Endodermal cell (in vitro differentiated cells): Measurements from ENCODE around the gene RNF121. TPM values are rescaled to one million over a fixed set of nuclear protein-coding genes. Genes with fewer than 3 reads are reported as not detected.

Experiments used
- DNase-seq: peaks from one replicate; pipeline ENCODE4 v3.0.0-alpha.2; 2017
- H3K27ac ChIP-seq: 2 replicates; pipeline ENCODE4 v1.5.1; 2013; ENCODE audit warnings: mild to moderate bottlenecking, low read depth, low read length, moderate library complexity
- H3K27me3 ChIP-seq: 2 replicates; pipeline ENCODE4 v1.6.1; 2013; ENCODE audit warnings: mild to moderate bottlenecking, low read length, moderate library complexity; ENCODE audit not compliant: insufficient read depth, control insufficient read depth, poor library complexity, severe bottlenecking
- H3K36me3 ChIP-seq: 2 replicates; pipeline ENCODE4 v1.7.0; 2013; ENCODE audit warnings: mild to moderate bottlenecking, low read length, moderate library complexity; ENCODE audit not compliant: control insufficient read depth, insufficient read depth
- H3K4me1 ChIP-seq: one replicate; pipeline ENCODE4 v1.7.0; 2013; ENCODE audit warnings: low read length; ENCODE audit not compliant: control insufficient read depth, insufficient read depth
- H3K4me3 ChIP-seq: 2 replicates; pipeline ENCODE4 v1.5.1; 2013; ENCODE audit warnings: mild to moderate bottlenecking, low read length, moderate library complexity
- H3K9ac ChIP-seq: 2 replicates; pipeline ENCODE4 v1.6.1; 2013; ENCODE audit warnings: mild to moderate bottlenecking, low read length, moderate library complexity; ENCODE audit not compliant: poor library complexity, severe bottlenecking; ENCODE audit errors: extremely low read depth
- H3K9me3 ChIP-seq: 2 replicates; pipeline ENCODE4 v1.6.1; 2013; ENCODE audit warnings: mild to moderate bottlenecking, low read length, moderate library complexity; ENCODE audit not compliant: control insufficient read depth
- H3K27ac Mint-ChIP-seq: 2 replicates; pipeline ENCODE4 v1.8.0; 2020; ENCODE audit warnings: mixed read lengths
- H3K27me3 Mint-ChIP-seq: 2 replicates; pipeline ENCODE4 v1.8.0; 2021; ENCODE audit warnings: mild to moderate bottlenecking, mixed read lengths; ENCODE audit not compliant: insufficient read depth
- H3K36me3 Mint-ChIP-seq: 2 replicates; pipeline ENCODE4 v1.8.0; 2020; ENCODE audit warnings: low read depth, mixed read lengths
- H3K4me1 Mint-ChIP-seq: 2 replicates; pipeline ENCODE4 v1.8.0; 2020; ENCODE audit warnings: mixed read lengths
- H3K4me3 Mint-ChIP-seq: 2 replicates; pipeline ENCODE4 v1.8.0; 2020; ENCODE audit warnings: mild to moderate bottlenecking, moderate library complexity, mixed read lengths
- H3K9me3 Mint-ChIP-seq: 2 replicates; pipeline ENCODE4 v1.8.0; 2020; ENCODE audit warnings: mild to moderate bottlenecking, mixed read lengths
- WGBS, 2 experiments: methylation state at CpG; one replicate each; pipeline versions ENCODE4 v1.1.5 to v1.1.7; 2013; ENCODE audit warnings: missing lambda C conversion rate in 2 of 2, mixed read lengths in 1 of 2; ENCODE audit not compliant: insufficient coverage in 1 of 2, insufficient read length in 1 of 2; 5-methylcytosine and 5-hydroxymethylcytosine counted together
- total RNA-seq, 2 donors: library from RNA; stranded (reverse); fragmentation: NEBNext Ultra II Directional in 1 of 2; extraction: Animal tissue kit (Norgen Biotek cat#: 25700) in 1 of 2; gene quantifications; 2 replicates in 1 of 2; 3 replicates in 1 of 2; pipeline ENCODE4 v1.2.1, GENCODE V29; 2021
- TF ChIP-seq, protein P1 (sequence below): fragments of 200-600 bp; sonication (generic); conservative IDR thresholded peaks from 2 replicates; pipeline ENCODE4 v1.5.0; 2021; ENCODE audit warnings: antibody characterized with exemption, mild to moderate bottlenecking

RNF121 gene
- total RNA-seq, 2 donors from 2014 or later: 50.9 to 52.2 TPM

DNA sequence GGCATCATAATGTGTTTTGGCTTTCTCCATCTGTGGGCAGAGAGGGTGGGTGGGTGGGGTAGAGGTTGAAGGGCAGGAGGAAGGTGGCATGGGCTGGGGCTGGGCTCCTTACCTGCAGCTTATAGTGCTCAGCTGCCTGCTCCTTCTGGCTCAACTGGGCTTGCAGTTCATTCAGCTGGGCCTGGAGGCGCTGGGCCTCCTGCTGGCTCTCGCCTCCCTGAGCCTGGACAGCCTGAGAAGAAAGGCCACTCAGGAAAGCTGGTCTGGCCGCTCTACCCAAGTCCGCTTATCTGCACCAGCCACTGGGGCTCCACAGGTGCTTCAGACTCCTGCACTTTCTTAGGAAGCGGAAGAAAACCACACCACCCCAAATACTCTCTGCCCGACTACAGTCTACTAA, 80.3 kb downstream of the RNF121 start:
- Histone ChIP-seq H3K4me3 (no peak overlapping the region), H3K27me3 (no peaks in the 10 kb centered on the region), H3K9me3 (no peaks in the 10 kb centered on the region), H3K27ac (no peak overlapping the region), H3K4me1 (no peaks in the 10 kb centered on the region), H3K9ac (no peak overlapping the region), H3K36me3 (peaks cover 86% of the 10 kb centered on the region)
- Mint-ChIP-seq H3K27me3 (no peaks in the 10 kb centered on the region), H3K9me3 (no peaks in the 10 kb centered on the region), H3K27ac (peak overlapping the region; percentile 18), H3K4me1 (no peaks in the 10 kb centered on the region), H3K4me3 (no peak overlapping the region), H3K36me3 (peaks cover 84% of the 10 kb centered on the region)
- TF ChIP-seq, protein P1, sequence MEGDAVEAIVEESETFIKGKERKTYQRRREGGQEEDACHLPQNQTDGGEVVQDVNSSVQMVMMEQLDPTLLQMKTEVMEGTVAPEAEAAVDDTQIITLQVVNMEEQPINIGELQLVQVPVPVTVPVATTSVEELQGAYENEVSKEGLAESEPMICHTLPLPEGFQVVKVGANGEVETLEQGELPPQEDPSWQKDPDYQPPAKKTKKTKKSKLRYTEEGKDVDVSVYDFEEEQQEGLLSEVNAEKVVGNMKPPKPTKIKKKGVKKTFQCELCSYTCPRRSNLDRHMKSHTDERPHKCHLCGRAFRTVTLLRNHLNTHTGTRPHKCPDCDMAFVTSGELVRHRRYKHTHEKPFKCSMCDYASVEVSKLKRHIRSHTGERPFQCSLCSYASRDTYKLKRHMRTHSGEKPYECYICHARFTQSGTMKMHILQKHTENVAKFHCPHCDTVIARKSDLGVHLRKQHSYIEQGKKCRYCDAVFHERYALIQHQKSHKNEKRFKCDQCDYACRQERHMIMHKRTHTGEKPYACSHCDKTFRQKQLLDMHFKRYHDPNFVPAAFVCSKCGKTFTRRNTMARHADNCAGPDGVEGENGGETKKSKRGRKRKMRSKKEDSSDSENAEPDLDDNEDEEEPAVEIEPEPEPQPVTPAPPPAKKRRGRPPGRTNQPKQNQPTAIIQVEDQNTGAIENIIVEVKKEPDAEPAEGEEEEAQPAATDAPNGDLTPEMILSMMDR: no peak
- WGBS, 2 experiments: 91 to 94% methylated on average over 2 to 6 of the region's 6 CpGs
- DNase-seq: peak; percentile 50

DNA sequence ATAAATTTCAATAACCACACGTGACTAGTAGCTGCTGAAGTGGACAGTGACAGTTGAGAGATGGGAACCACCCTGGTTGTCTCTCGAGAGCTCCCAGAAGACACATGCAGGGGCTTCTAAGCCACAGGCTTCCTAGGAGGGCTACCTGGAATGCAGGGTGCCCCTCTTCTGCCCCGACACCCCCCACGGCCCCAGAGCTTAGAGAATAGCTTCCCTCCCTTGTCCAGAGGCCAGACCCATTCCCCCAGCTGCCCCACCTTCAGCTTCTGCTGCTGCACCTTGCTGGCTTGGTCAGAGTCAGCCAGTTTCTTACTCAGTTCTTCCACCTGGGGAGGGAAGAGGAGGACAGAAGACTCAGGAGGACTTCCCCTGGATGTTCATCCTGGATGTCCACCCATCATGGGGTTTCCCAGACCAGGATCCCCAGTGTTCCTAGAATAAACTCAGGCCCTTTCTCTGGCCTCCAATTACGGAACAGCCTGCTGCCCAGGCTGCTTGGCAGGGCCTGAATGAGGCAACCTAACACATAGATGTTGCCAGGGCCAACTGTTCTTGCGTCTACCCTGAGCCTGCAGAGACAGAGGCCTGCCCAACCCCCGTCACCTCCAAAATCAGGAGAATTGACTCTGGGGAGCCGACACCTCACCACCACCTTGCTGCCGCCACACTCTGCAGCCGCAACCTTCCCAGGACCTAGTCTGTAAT, 81.8 kb downstream of the RNF121 start:
- TF ChIP-seq, protein P1: no peak
- WGBS, 2 experiments: 95% methylated on average over 6 to 10 of the region's 10 CpGs
- Mint-ChIP-seq H3K4me3 (no peak overlapping the region), H3K9me3 (no peaks in the 10 kb centered on the region), H3K27me3 (no peaks in the 10 kb centered on the region), H3K27ac (no peak overlapping the region), H3K4me1 (no peaks in the 10 kb centered on the region), H3K36me3 (peaks cover 88% of the 10 kb centered on the region)
- Histone ChIP-seq H3K4me1 (no peaks in the 10 kb centered on the region), H3K27me3 (no peaks in the 10 kb centered on the region), H3K27ac (no peak overlapping the region), H3K4me3 (no peak overlapping the region), H3K36me3 (peaks cover 89% of the 10 kb centered on the region), H3K9me3 (no peaks in the 10 kb centered on the region), H3K9ac (no peak overlapping the region)
- no peak for DNase-seq

DNA sequence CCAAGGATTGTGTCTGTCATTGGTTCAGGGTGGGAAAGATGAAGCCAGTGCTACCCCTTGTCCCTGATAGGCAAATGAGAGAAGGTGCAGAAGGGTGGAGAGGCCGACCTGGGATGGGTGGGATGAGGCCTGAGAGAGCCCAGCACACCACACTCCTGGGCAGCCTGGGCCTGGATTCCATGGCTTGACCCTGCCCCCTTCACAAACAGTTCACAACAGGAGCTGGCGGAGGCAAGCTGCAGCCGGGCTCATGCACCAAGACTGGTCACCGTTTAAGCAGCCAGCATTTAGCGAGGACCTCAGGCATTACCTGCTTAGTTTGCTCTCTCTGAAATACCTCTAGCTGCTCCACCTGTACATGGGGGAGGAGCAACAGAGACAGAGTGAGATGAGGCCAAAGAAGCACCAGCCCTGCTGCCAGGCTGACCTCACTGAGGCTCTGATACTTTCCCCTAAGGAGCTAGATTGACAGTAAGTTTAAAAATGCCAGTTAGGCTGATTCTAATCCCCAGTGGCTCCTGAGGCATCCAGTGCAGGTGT, 83.3 kb downstream of the RNF121 start:
- TF ChIP-seq, protein P1: no peak
- Histone ChIP-seq H3K9ac (no peak overlapping the region), H3K27me3 (no peaks in the 10 kb centered on the region), H3K36me3 (peaks cover 87% of the 10 kb centered on the region), H3K4me3 (no peak overlapping the region), H3K9me3 (no peaks in the 10 kb centered on the region), H3K4me1 (no peaks in the 10 kb centered on the region), H3K27ac (no peak overlapping the region)
- WGBS, 2 experiments: 84 to 89% methylated on average over 5 of the region's 5 CpGs
- Mint-ChIP-seq H3K4me3 (no peak overlapping the region), H3K36me3 (peaks cover 89% of the 10 kb centered on the region), H3K27ac (no peak overlapping the region), H3K9me3 (no peaks in the 10 kb centered on the region), H3K4me1 (no peaks in the 10 kb centered on the region), H3K27me3 (no peaks in the 10 kb centered on the region)
- DNase-seq: no peak
